NCI-H1417 (cell line): ENCODE measurements around the gene TUBA3D.
"Not testable (repeated sequence)": the region's sequence is repeated elsewhere in the genome, so short reads cannot be mapped to it uniquely, and the experiment has no call there.

Experiments used
- DNase-seq, 3 experiments: peaks; one replicate each; lab custom pipeline; 2025; lab: John Stamatoyannopoulos, UW

Gene TUBA3D

DNA sequence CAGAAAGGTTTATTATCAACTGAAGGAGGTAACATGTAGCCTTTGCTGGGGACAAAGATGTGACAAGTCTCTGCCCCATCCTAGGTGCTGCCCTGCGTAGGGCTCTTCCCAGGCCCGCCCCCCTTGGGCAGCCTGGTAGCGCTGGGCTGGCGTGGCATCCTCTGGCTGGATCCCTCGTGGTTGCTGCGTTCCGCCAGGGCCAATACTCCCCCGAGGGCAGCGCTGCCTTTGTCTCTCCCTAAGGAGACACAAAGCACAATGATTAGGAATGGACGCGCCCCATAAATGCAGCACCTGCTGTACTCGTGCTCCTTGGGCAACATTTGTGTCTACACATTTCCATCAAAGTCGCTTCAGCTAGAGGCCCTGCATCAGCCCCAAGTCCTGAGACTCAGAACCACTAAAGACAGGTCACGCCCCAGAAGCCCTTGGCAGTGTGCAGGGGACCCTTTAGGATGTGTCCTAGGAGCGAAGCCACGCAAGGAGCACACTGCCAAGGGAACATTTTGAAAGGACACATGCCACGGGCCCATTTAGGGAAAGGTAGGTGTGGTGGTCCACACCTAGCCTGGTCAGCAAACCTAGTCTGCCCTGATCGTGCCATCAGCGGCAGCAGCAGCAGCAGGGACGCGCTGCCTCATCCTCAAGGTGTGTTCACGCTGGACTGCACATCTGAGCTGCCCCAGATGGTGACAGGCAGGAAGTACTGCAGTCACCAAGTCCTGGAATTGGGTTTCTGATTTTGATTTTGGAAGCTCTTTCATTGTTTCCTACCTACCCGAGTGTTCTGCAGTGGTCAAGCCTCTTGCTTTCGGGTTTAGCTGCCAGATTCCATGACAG is 8.3 kb downstream of the TUBA3D start:
- DNase-seq, result not testable (repeated sequence)

DNA sequence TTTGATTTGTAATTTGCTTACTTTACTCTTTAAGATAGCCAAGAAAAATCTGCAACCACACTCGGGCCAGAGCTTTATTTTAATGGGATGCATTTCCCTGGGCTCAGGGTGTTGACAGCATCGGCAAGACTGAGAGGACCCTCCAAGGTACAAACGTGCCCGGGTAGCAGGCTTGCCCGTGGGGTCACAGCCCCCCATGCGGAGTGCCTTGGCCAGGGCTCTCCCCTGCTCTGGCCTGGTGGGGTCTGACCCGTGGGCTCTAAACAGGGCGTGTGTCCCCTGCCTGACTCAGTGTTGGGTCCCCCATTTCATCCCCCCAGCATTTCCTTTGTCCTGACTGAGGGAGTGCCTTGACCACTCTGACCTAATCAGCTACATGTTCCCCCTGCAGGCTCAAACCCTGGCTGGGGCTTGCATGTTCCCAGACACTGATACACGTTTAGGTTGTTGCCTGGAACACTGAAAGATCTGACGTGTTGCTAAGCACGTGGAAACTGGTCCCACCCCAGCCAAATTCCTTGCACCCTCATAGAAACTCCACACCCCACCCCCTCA is 9.1 kb downstream of the TUBA3D start:
- DNase-seq, result not testable (repeated sequence)

DNA sequence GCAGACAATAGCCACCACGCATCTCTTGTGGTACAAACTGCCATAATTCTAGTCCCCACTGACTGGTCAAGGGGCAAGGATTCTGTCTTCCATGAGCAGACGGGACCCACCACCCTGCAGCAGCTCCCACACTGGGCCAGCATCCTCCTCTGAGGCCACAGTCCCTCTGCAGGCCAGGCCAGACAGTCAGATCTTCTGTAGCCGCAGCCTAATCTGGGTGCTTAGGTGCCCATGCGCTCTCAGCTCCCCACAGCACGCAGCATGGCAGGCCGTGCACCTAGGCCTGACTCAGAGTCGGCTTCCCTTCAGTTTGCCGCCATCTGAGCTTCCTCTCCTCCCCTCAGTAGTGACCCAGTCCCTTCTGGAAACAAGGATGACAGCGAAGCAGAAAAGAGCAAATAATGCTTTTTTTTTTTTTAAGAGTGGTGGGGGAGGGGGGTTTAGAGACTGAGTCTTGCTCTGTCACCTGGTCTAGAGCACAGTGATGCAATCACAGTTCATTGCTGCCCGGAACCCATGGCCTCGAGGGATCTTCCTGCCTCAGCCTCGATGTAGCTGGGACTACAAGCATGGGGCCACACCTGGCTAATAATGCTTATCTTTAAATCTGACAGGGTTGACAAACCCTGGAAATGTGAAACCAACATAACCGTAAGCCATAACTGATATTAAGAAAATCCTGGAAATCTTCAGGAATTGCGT is 10.4 kb downstream of the TUBA3D start:
- DNase-seq, result not testable (repeated sequence)

DNA sequence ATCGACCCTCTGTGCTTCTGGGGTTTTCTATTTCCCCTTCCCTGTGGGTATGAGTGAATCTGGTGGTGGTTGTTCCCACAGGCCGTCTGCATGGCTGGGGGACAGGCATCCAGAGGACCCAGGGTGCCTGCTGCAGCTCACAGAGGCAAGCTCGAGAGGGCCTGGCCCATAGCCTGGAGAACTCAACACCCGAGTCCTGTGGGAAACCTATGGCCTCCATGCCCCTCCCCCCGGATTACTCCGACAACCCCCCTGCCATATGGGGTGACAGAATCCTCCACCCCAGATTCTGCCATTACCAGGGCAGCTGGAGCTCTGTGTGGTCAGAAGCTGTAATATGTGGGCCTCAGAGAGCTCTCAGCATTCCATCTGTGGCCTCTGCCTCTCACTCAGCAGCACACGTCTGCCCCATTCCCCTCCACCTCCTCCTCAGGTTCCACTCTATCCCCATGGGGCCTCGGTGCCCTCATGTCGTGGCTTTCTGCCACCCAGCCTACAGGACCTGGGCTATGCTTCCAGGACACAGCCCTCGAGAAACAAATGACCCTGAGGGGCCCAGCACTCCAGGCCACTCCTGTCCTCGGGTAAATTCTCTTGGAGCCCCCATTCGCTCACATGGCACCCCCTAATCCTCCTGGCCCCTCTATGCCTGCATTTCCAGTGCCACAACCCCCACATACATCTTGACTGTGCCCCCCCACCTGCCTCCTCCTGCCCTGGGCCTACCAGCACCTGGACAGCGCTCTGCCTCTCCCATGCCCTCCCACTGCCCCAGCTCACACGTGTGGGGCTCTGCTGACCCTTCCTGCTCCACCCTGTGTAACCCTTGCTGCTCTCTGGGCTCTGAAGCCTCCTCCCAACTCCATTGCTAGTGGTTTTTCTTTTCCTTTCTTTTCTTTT is 12.6 kb downstream of the TUBA3D start:
- DNase-seq, result no peak

DNA sequence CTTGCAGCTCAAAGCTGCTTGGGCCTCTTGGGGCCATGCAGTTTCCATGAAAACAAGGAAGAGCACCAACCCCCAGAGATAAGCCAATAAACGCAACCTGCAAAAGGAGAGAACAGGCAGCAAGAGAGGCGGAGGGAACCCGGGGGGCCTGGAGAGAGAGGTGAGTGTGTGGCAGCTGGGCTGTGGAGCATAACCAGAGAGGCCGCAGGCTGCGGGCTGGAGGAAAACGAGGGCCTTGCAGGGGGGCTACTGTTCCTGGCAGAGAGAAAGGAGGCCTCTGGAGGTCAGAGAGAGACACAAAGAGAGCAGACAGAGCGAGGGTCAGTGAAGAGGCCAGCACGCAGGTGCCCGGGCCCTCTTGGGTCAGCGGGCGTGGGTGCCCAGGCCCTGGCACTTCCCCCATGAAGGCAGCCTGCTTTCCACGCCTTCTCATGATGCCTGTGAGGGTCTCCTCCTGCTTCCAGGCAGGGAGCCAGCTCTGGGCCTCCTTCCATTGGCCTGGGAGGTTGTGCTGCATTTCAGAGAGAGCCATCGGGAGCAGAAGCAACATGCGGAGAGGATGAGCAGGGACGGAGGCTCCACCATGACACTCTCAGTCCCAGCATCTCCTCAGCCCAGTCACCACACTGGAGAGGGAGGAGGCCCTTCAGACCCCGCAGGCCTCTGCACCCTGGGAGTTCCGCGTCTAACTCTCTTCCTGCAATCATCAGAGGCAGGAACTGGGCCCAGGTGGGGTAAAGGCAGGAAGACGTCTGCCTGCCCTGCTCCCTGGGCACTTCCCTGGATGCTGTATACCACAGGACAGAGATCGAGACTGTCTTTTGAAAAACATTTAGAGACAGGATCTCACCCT is 14.9 kb downstream of the TUBA3D start:
- peak in 2 of 3 experiments; percentile 59 to 69 for DNase-seq

DNA sequence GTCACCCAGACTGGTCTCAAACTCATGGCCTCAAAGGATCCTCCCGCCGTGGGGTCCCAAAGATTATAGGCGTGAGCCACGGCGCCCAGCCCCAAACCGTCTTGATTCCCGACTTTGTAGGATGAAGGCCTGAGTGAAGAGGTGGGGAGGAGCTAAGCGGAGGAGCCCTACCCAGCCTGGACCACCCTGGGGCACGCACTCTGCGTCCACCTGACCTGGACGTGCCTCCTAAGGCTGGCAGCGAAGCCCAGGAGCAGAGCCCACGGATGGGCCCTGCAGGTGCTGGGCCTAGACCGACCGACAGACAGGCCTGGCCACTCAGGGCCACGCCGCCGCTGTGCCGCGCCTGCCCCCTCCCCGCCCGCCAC is 15.5 kb downstream of the TUBA3D start:
- peak in 2 of 3 experiments; percentile 59 to 66 for DNase-seq

DNA sequence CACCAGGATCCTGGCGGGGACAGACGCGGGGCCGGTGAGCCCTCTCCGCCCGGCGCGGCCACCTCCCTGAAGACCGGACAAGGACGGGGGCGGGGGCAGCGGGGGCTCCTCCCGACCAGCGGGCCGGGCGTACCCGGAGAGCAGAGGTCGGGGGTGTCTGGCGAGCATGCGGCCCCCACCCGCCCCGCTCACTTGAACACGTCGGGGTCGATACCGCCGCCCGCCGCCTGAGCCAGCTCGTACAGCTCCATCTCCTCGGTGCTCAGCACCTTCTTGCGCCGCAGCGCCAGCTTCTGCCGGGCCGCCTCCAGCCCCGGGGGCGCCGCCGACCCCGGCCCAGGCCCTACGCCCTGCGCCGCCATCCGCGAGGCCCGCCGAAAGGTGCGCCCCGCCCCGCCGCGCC is 16.1 kb downstream of the TUBA3D start, which contains the start of gene MZT2A:
TSS of gene MZT2A (minus strand) at position 383 of the 403 bp plus-strand sequence. CDS start at position 362, 21 bp downstream.
- not testable (repeated sequence) for DNase-seq

DNA sequence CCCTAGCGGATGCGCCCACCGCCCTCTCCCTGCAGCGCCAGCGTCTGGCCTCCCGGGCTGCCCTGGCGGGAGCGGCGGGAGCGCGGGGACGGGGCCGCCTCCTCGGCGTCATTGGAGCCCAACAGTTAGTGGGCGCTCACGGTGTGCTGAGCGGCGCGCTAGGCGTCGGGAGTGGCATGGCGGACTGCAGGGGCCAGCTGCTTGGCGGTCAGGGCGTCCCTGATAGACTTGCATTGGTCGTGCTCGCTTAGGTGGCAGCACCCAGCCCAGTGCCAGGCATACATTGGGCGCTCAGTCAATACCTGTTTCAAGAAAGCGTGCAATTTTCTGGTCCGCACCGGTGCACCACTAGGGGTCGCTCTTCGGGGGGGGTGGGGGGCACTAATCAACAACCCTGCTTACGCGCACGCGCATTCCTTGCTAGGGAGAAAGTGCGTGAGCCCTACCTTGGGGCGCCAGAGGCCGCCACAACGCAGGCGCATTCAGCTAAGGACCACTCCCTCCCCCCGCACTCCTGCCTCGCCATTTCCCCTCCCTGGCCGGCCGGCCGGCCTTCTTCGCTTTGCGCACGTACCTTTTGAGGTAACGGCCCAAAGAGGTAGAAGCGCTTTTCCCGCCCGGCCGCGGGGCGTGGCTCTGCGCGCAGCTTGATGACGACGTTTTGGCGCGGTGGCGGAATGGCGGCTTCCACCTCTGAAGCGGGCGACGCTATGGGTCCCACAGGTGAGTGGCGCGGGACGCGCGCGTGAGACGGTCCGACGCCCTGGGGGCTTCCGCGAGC is 16.7 kb downstream of the TUBA3D start:
- peak; percentile 92 to 99 (median 96) for DNase-seq

DNA sequence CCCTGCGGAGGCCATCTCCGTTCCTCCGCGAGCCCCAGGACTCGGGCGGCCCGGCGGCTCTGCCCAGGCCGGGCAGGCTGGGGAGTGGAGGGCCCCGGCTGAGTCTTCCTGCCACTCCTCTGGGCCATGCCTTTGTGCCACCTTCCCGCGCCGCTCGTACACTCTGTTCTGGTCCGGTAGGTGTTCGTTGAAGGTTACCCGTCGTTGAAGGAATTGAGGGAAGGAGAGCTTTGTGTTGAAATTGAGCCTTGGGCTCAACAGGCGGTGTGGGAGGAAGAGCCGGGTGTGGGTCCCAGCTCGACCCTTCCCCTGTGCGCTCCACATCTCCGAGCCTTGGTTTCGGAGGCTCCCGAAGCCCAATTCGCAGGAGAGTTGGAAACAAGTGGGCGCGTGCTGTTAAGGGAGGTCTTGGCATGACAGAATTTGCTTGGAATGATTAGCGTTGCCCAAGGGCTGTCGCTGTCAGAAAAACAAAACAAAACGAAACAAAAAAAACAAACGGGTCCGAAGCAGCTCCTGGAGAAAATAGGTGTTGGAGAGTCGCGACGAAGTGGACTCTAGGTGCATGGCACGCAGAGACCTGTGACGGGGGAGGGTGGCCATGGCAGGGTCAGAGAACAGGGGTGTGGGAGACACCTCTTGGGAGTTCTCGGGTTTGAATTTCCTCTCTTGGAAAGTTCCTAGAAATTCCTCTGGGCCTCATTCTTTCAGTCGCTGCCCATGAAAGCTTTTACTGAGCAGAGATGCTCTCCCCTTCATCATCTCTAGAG is 17.5 kb downstream of the TUBA3D start:
- peak in 2 of 3 experiments; percentile 62 to 70 for DNase-seq

DNA sequence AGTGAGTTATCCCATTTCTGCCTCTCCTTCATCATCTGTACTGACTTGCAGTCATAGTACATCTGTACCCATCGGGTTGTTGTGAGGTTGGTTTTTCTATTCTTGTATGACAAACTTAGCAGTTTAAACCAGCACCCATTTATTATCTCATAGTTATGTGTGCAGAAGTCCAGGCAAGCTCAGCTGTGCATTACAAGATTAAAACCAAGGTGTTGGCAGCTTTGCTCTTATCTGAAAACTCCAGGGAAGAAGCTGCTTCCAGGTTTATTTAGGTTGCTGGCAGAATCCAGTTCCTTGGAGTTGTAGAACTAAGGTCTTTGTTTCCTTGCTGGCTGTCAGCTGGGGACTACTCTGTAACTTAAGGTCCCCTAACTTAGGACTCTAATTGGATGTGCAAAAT is 19.6 kb downstream of the TUBA3D start:
- DNase-seq, result not testable (repeated sequence)

DNA sequence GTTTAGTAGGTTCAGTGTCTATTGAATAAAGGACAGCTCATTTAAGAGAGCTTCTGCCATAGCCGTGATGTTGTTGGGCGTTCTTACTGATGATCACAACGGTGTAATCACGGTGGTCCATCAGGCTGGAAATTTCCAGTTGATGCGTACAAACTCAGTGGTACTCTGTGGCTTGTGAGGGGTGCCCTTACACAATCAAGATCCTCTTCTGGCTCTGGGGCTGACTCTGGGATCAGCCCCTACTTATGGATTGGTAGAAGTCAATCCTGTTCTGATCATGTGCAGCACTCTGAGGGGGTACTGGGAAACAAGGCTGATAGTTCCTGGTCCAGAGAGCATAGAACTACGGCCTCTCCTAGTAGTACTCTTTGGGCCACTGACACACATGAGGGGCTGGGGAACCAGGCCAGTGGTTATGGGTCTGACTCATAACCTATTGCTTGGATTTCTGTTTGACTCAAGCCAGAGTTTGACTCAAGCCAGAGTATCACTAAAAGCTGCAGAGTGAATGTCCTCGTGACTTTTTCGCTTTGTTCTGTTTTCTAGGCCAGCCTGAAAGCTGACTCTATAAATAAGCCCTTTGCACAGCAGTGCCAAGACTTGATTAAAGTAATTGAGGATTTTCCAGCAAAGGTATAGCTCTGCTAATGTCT is 22.5 kb downstream of the TUBA3D start:
- DNase-seq, result not testable (repeated sequence)

DNA sequence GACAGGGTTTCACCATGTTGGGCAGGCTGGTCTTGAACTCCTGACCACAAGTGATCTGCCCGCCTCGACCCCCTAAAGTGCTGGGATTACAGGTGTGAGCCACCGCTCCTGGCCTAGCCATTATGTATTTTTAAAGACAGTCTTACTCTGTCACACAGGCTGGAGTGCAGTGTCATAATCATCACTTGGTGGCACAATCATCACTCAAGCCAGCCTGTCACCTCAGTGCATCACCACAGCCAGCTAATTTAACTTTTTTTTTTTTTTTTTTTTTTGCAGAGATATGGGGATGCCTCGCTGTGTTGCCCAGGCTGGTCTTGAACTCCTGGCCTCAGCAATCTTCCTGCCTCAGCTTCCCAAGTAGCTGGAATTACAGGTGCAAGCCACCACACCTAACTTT is 27.7 kb downstream of the TUBA3D start:
- not testable (repeated sequence) for DNase-seq

DNA sequence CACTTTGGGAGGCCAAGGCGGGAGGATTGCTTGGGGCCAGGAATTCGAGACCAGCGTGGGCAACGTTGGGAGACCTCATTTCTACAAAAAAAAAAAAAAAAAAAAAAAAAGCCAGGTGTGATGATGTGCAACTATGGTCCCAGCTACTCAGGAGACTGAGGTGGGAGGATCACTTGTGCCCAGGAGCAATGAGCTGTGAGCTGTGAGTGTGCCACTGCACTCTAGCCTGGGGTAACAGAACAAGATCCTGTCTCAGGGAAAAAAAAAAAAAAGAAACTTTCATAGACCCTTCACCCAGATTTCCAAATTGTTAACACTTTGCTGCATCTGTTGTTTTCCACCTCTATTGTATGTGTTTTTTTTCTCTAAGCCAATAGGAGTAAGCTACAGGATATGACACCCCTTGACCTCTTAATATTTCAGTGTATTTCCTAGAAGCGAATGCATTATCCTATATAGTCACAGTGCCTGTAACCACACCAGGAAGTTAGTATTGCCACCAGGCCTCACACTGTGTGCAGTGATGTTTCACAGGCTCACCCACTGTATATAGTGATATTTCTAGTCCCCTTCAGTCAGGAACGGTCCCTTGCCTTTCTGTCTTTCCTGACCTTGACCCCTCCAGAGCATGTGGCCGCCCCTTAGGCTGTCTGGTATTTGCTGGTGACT is 28.3 kb downstream of the TUBA3D start:
- DNase-seq, result not testable (repeated sequence)

DNA sequence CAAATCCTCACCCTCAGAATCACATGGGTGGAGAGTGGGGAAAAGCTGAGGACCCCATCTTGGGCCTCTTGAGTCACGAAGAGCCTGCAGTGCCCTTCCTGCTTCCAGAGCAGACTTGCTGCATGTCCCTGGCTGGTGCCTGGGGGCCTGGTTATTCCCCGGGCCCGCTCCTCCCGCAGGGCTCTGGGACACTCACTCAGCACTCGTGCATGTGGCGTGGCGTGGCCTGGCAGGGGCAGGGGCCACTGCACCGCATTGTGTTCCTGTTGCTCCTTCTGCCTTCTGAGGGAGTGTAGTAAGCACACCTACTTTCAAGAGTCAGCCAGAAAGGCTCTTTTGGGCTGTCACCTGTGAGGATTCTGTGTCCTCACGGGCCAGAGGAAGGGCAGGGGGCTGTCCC is 33.7 kb downstream of the TUBA3D start:
- no peak for DNase-seq

DNA sequence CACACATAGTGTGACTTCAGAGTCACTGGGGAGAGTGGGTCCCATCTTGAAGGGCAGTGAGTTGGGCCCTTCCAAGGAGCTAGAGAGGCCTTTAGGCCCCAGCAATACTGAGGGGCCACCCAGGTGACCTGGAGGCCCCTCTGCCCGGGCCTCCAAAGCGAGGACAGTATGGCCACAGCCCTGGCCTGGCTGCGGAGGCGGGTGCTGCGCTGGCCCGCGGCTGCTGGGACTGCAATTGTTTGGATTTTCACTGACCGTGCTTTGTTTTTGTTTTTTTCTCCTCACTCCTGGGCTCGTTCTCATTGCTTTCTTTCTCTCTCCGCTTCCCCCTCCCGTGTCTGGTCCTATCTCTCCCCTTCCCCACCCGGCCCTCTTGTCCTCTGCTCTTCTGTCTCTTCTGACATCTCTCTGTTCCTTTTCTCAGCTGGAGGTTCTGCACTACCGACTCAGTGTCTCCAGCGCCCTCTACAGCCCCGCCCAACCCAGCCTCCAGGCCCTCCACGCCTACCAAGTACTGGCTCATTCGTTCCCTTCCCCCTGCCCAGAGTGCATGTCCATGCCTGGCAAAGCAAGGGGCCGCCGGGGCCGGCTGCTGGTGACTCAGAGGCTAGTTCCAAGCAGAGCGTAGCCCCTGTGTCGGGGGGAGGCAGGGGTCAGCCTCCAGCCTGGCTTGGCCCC is 35.5 kb downstream of the TUBA3D start:
- not testable (repeated sequence) for DNase-seq

DNA sequence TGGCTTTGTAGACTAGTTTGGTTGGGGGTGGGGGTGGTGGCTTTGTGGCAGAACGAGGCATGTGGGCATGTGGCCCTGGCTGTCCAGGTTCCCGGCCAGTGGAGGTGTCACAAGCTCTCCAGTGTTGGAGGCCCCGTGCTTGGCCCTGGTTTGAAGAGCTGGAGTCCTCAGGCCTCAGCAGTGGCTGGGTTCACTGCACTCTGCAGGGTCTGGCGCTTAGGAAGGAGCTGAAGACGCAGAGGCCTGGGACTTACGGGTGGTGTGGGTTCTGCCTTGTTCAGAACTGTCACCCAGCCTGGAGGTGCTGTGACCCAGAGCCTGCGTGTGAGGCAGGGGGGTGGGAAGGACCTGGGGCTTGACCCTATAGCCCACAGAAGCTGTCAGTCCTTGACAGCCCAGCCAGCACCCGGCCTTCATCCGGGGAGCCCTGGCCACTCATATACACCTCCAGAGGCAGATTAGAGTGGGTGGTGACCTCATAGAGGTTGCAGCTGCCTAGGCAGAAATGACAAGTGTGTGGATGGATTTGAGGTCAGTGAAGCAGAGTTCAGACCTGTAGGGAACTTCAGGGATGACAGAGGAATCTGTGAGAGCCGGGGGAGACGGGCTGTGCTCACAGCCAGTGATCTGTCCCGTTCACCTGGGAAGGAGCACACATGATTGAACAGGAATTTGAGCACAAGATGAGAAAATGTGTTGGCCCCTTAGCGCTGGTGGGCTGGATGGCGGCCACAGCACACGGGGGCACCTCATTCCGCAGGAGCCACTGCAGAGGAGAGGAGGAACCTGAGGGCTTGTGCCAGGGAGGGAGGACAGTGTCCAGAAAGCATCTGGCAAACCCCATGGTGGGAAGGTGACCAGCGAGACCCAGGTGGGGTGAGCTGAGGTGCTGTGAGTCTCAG is 36.3 kb downstream of the TUBA3D start:
- DNase-seq, result not testable (repeated sequence)
